Mesothelial cell of epicardium (in vitro differentiated cells): Measurements from ENCODE around the gene HCAR2. TPM values are rescaled to one million over a fixed set of nuclear protein-coding genes. Genes with fewer than 3 reads are reported as not detected.
"Not testable (repeated sequence)": the region's sequence is repeated elsewhere in the genome, so short reads cannot be mapped to it uniquely, and the experiment has no call there.

Source experiments
- DNase-seq, 2 experiments: peaks; one replicate each; pipeline ENCODE4 v3.0.0; 2021; ENCODE audit warnings: low spot score in 2 of 2; ENCODE audit not compliant: unreplicated experiment in 2 of 2
- H3K27ac Mint-ChIP-seq: 2 replicates; pipeline ENCODE4 v1.8.0; 2021; ENCODE audit warnings: mixed read lengths
- H3K27me3 Mint-ChIP-seq: 2 replicates; pipeline ENCODE4 v1.8.0; 2021; ENCODE audit warnings: low read depth, mixed read lengths
- H3K36me3 Mint-ChIP-seq: 2 replicates; pipeline ENCODE4 v1.8.0; 2021; ENCODE audit warnings: mixed read lengths
- H3K4me1 Mint-ChIP-seq: 2 replicates; pipeline ENCODE4 v1.8.0; 2021; ENCODE audit warnings: mixed read lengths
- H3K4me3 Mint-ChIP-seq: 2 replicates; pipeline ENCODE4 v1.8.0; 2021; ENCODE audit warnings: mild to moderate bottlenecking, moderate library complexity, mixed read lengths
- H3K9me3 Mint-ChIP-seq: 2 replicates; pipeline ENCODE4 v1.8.0; 2021; ENCODE audit warnings: mixed read lengths
- CTCF ChIP-seq: fragments of 200-600 bp; sonication (generic); IDR thresholded peaks from one replicate; pipeline ENCODE4 v1.5.0; 2021; ENCODE audit warnings: antibody characterized with exemption; ENCODE audit not compliant: unreplicated experiment
- total RNA-seq: library from RNA; stranded (reverse); gene quantifications from 3 replicates; pipeline ENCODE4 v1.2.1, GENCODE V29; 2021

Gene HCAR2
- 8.4 to 11.1 TPM (median 10.9 TPM) in 3 replicates for total RNA-seq

- Mint-ChIP-seq H3K4me3 (peak within 1 kb of the TSS; percentile 33), H3K27ac (peak within 1 kb of the TSS; percentile 94), H3K4me1 (peaks cover 37% of the 10 kb centered on the region)
- not testable (repeated sequence) for DNase-seq, H3K9me3 Mint-ChIP-seq, H3K27me3 Mint-ChIP-seq, H3K36me3 Mint-ChIP-seq
Observed at GRCh38 chr12:122702890-122703611, at the start of gene HCAR2. HCAR2 (minus strand) TSS chr12:122703357; CDS start chr12:122703283, 74 bp downstream.

DNA sequence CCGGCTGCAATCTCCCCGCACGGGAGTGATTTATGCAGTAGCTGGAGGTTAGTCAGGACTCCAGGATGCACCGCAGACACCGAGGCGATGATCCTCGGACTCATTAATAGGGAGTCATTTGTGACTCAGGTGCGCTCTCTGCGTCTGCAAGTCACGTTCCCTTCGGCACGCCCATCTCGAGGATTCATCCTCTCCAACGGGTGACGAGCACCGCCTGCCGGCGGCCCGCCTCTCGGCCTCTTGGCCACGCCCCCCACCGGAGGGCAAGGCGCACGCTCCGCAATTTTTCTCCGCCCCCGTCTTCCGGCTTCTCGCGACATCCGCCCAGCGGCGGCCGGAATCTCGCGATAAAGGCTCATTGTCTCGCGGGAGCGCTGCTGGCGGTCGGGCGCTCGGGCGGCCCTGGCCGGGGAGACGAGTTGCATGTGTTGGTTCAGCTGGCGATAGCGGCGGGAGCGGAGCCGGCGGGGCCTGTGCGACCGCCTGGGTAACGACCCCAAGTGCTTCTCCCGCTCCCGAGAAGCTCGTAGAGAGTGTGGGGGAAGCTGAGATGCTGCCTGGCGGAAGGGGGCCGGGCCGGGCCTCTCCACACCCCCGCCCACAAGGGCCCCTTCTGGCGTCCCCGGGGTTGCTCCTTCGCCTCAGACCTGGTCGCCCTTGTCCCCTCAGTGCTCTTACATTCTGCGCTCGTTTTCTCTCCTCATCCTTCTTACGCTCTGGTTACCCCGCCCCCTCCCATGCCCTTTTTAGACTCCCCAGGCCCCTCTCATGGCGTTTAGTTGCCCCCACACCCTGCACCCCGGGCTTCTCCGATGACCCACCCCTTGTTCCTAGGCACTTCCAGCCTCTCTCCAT, 49.5 kb upstream of the HCAR2 start, which contains the start of gene DENR:
Gene DENR, plus strand, starts transcription at position 361 of the 855 bp plus-strand sequence. CDS start 878 bp downstream, outside the sequence.
- peak within 1 kb of the TSS; percentile 90 for H3K4me3 Mint-ChIP-seq
- H3K36me3 Mint-ChIP-seq: peaks cover 25% of the 10 kb centered on the region
- DNase-seq: peak; percentile 99 to 100
- peak; percentile 69 for TF ChIP-seq CTCF
- H3K27me3 Mint-ChIP-seq: no peaks in the 10 kb centered on the region
- peak within 1 kb of the TSS; percentile 98 for H3K27ac Mint-ChIP-seq
- H3K4me1 Mint-ChIP-seq: peaks cover 54% of the 10 kb centered on the region
- H3K9me3 Mint-ChIP-seq: no peaks in the 10 kb centered on the region

GRCh38 chr12:122750781-122751515, 47.8 kb upstream of the HCAR2 start:
- H3K27ac Mint-ChIP-seq: peak overlapping the region; percentile 98
- H3K9me3 Mint-ChIP-seq, H3K27me3 Mint-ChIP-seq, DNase-seq: not testable (repeated sequence)
- peaks cover 12% of the 10 kb centered on the region for H3K36me3 Mint-ChIP-seq
- peaks cover 51% of the 10 kb centered on the region for H3K4me1 Mint-ChIP-seq
- peak overlapping the region; percentile 90 for H3K4me3 Mint-ChIP-seq

DNA sequence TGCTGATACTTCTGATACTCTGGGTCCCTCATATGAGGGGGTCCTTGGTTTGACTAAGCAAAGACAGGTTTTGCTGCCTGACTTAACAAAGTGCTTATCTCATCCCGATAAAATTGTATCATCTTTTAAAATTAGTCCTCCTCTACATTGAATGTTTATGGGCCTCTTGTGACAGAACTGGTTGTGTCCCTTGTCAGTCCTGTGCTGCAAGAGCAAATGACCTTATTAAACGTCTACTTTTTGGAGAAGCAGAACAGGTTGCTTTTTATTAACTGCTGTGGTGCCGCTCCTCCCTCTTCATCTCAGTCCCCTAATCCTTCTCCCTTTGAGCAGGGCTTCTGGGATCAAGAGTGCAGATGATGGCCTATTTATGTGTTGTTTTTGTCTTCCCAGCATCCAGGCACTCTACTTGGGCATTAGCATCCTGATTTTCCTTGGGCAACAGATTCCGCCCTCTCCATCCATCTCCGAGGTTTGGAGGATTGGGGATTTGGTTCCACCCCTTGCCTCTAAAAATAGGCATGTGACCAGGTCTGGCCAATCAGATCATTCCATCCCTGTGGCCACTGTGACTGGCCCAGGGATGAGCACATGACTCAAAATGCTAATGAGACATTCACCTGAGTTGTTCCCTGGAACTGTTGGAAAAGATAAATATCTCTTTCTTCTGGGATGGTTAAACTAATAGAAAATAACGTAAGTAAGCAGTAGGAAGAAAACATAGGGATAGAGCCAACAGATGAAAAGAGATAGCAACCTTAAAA, 46.6 kb upstream of the HCAR2 start:
- Mint-ChIP-seq H3K27me3 (no peaks in the 10 kb centered on the region), H3K4me1 (peaks cover 44% of the 10 kb centered on the region), H3K4me3 (no peak overlapping the region), H3K27ac (peak overlapping the region; percentile 83), H3K9me3 (no peaks in the 10 kb centered on the region), H3K36me3 (peaks cover 5% of the 10 kb centered on the region)
- no peak for TF ChIP-seq CTCF
- DNase-seq: no peak

- H3K9me3 Mint-ChIP-seq: no peaks in the 10 kb centered on the region
- no peak overlapping the region for H3K27ac Mint-ChIP-seq
- no peak for DNase-seq
- TF ChIP-seq CTCF: no peak
- no peaks in the 10 kb centered on the region for H3K27me3 Mint-ChIP-seq
- H3K4me3 Mint-ChIP-seq: no peak overlapping the region
- H3K36me3 Mint-ChIP-seq: no peaks in the 10 kb centered on the region
- peaks cover 30% of the 10 kb centered on the region for H3K4me1 Mint-ChIP-seq
Observed at GRCh38 chr12:122747224-122748135, 44.3 kb upstream of the HCAR2 start.
